ENCODE data around the gene TRIM46.
"Not testable (repeated sequence)": the region's sequence is repeated elsewhere in the genome, so short reads cannot be mapped to it uniquely, and the experiment has no call there.

TRIM46 gene

DNA sequence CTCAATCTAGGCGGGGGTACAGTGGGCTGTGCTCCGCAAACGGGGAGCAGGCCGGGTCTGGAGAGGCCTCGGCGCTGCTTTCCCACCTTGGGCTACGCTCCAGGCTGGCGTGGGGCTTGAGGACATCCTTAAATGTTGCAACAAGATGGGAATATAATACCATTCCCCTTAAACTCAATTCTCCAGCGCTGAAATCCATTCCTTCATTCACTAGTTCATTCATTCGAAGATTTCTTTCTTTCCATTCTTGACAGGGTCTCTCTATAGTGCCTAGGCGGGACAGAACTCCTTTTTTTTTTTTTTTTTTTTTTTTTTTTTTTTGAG, 33.1 kb upstream of the TRIM46 start:
- H3K9me3 ChIP-seq: no peaks in the 10 kb centered on the region
- H3K4me1 ChIP-seq (ENCODE audit: control insufficient read depth in 1 of 2, insufficient read depth in 1 of 2, low read depth in 1 of 2, low read length in 1 of 2): peaks cover 25 to 29% of the 10 kb centered on the region in 2 experiments
- H3K36me3 ChIP-seq: no peaks in the 10 kb centered on the region
- TF ChIP-seq, protein P1, sequence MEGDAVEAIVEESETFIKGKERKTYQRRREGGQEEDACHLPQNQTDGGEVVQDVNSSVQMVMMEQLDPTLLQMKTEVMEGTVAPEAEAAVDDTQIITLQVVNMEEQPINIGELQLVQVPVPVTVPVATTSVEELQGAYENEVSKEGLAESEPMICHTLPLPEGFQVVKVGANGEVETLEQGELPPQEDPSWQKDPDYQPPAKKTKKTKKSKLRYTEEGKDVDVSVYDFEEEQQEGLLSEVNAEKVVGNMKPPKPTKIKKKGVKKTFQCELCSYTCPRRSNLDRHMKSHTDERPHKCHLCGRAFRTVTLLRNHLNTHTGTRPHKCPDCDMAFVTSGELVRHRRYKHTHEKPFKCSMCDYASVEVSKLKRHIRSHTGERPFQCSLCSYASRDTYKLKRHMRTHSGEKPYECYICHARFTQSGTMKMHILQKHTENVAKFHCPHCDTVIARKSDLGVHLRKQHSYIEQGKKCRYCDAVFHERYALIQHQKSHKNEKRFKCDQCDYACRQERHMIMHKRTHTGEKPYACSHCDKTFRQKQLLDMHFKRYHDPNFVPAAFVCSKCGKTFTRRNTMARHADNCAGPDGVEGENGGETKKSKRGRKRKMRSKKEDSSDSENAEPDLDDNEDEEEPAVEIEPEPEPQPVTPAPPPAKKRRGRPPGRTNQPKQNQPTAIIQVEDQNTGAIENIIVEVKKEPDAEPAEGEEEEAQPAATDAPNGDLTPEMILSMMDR (IDR thresholded peaks at IDR 0.05): no peak
- H3K27me3 ChIP-seq: no peaks in the 10 kb centered on the region
- peak overlapping the region; percentile 65 to 87 for H3K4me3 ChIP-seq (ENCODE audit: low read depth in 1 of 2, low read length in 1 of 2)
- peak overlapping the region; percentile 87 for H3K27ac ChIP-seq

DNA sequence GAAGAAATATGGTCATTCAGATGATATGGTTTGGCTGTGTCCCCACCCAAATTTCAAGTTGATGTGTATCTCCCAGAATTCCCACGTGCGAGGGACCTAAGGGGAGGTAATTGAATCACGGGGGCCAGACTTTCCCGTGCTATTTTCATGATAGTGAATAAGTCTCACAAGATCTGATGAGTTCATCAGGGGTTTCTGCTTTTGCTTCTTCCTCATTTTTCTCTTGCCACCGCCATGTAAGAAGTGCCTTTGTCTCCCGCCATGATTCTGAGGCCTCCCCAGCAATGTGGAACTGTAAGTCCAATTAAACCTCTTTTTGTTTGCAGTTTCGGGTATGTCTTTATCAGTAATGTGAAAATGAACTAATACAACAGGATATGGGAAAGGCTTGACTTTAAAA, 31.9 kb upstream of the TRIM46 start:
- TF ChIP-seq, protein P1 (IDR thresholded peaks at IDR 0.05): no peak
- no peaks in the 10 kb centered on the region for H3K27me3 ChIP-seq
- H3K36me3 ChIP-seq: no peaks in the 10 kb centered on the region
- H3K4me1 ChIP-seq (ENCODE audit: control insufficient read depth in 1 of 2, insufficient read depth in 1 of 2, low read depth in 1 of 2, low read length in 1 of 2): peaks cover 22 to 26% of the 10 kb centered on the region in 2 experiments
- no peak overlapping the region for H3K4me3 ChIP-seq (ENCODE audit: low read depth in 1 of 2, low read length in 1 of 2)
- no peak overlapping the region for H3K27ac ChIP-seq
- no peaks in the 10 kb centered on the region for H3K9me3 ChIP-seq

DNA sequence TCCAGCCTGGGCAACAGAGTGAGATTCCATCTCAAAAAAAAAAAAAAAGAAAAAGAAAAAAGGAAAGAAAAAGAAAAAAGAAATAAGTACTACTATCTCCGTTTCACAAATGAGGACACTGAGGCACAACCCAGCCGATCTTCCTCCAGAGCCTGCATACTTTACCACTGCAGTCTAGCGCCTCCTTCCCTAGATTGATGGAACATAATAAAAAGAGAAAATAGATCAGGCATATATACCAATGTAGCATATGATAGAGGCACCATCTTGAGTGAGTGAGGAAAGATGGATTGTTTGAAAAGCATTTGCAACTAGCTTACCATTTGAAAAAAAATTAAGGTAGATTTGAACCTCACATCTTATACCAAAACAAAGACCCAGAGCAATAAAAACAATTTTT, 28.2 kb upstream of the TRIM46 start:
- Histone ChIP-seq H3K4me1 (ENCODE audit: control insufficient read depth in 1 of 2, insufficient read depth in 1 of 2, low read depth in 1 of 2, low read length in 1 of 2) (peaks cover 2% of the 10 kb centered on the region in 2 experiments), H3K9me3 (no peaks in the 10 kb centered on the region), H3K36me3 (no peaks in the 10 kb centered on the region), H3K4me3 (ENCODE audit: low read depth in 1 of 2, low read length in 1 of 2) (no peak overlapping the region), H3K27ac (no peak overlapping the region), H3K27me3 (no peaks in the 10 kb centered on the region)
- TF ChIP-seq, protein P1 (IDR thresholded peaks at IDR 0.05): no peak

DNA sequence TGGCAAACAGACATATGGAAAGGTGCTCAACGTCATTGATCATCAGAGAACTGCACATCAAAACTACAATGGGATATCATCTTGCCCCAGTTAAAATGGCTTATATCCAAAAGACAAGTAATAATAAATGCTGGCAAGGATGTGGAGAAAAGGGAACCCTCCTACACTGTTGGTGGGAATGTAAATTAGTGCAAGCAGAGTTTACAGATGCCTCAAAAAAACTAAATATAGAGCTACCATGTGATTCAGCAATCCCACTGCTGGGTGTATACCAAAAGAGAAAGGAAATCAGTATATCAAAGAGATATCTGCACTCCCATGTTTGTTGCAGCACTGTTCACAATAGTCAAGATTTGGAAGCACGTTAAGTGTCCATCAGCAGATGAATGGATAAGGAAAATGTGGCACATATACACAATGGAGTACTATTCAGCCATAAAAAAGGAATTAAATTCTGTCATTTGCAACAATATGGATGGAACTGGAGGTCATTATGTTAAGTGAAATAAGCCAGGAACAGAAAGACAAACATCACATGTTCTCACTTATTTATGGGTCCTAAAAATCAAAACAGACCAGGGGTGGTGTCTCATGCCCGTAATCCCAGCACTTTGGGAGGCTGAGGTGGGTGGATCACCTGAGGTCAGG, 17.5 kb upstream of the TRIM46 start:
- not testable (repeated sequence) for H3K27ac ChIP-seq; H3K4me1 ChIP-seq (ENCODE audit: control insufficient read depth in 1 of 2, insufficient read depth in 1 of 2, low read depth in 1 of 2, low read length in 1 of 2); H3K4me3 ChIP-seq (ENCODE audit: low read depth in 1 of 2, low read length in 1 of 2); H3K9me3 ChIP-seq; H3K36me3 ChIP-seq; H3K27me3 ChIP-seq

DNA sequence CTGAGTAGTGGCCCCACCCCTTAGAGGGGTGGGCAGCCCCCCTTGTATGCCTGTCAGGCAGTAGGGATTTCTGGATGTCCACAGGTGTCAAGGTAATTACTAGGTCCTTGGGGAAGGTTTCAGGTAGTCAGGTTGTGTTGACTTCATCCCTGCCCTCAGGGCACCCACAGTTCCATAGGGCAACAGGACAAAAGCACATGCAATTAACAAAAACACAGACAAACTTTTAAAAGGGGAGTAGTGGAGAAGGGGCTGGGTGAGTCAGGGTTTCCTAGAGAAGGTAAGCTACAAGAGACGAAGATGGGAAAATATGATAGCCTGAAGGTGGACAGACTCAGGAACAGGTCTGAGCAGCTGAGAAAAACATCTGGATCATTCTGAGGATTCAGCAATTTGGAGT, 14.7 kb upstream of the TRIM46 start:
- H3K4me3 ChIP-seq (ENCODE audit: low read depth in 1 of 2, low read length in 1 of 2): no peak overlapping the region
- H3K36me3 ChIP-seq: no peaks in the 10 kb centered on the region
- H3K9me3 ChIP-seq: no peaks in the 10 kb centered on the region
- H3K4me1 ChIP-seq (ENCODE audit: control insufficient read depth in 1 of 2, insufficient read depth in 1 of 2, low read depth in 1 of 2, low read length in 1 of 2): no peaks in the 10 kb centered on the region
- no peak overlapping the region for H3K27ac ChIP-seq
- no peaks in the 10 kb centered on the region for H3K27me3 ChIP-seq
- TF ChIP-seq, protein P1 (IDR thresholded peaks at IDR 0.05): no peak

DNA sequence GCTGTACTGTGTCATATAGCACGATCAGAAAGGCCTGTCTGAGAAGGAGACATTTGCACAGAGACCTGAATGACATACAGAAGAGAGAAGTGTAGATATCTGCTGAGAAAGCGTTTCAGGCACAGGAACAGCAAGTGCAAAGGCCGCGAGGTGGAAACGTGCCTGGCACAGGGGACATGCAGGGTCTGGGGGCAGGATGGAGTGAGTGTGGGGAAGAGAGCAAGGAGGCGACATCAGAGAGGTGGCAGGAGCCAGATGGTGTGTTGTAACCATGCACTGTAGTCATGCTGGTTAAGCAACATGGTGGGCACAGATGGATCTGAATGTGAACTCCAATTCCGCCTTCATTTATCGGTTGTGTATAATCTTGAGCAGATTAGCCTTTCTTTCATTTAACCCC, 13.5 kb upstream of the TRIM46 start:
- H3K27ac ChIP-seq: no peak overlapping the region

DNA sequence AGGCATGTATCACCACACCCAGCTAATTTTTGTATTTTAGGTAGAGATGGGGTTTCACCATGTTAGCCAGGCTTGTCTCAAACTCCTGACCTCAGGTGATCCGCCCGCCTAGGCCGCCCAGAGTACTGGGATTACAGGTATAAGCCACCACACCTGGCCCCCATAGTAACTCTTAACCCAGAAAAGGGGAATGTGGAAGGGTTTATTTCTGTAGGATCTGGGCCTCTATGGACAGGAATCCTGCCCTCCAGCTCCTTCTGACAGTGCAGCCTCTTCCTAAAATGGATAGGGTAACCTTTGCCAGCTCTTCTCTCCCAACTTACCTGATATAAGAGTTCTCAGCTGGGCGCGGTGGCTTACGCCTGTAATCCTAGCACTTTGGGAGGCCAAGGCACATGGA, 11.0 kb upstream of the TRIM46 start:
- H3K9me3 ChIP-seq; H3K36me3 ChIP-seq; H3K4me3 ChIP-seq (ENCODE audit: low read depth in 1 of 2, low read length in 1 of 2); H3K27ac ChIP-seq: not testable (repeated sequence)
- H3K27me3 ChIP-seq: peaks cover 20% of the 10 kb centered on the region
- peaks cover 9 to 13% of the 10 kb centered on the region in 2 experiments for H3K4me1 ChIP-seq (ENCODE audit: control insufficient read depth in 1 of 2, insufficient read depth in 1 of 2, low read depth in 1 of 2, low read length in 1 of 2)

More for the DNA sequence above, 13.5 kb upstream of the TRIM46 start:
- TF ChIP-seq, protein P1 (IDR thresholded peaks at IDR 0.05): no peak
- Histone ChIP-seq H3K36me3 (no peaks in the 10 kb centered on the region), H3K9me3 (no peaks in the 10 kb centered on the region), H3K4me3 (ENCODE audit: low read depth in 1 of 2, low read length in 1 of 2) (no peak overlapping the region), H3K27me3 (no peaks in the 10 kb centered on the region), H3K4me1 (ENCODE audit: control insufficient read depth in 1 of 2, insufficient read depth in 1 of 2, low read depth in 1 of 2, low read length in 1 of 2) (no peaks in the 10 kb centered on the region)

DNA sequence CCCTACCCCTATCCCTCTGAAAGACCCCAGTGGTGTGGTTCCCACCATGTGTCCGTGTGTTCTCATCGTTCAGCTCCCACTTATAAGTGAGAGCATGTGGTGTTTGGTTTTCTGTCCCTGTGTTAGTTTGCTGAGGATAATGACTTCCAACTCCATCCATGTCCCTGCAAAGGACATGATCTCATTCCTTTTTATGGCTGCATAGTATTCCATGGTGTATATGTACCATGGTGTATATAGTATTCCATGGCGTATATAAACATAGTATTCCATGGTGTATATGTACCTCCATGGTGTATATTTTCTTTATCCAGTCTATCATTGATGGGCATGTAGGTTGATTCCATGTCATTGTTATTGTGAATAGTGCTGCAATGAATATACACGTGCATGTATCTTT, 9.9 kb upstream of the TRIM46 start:
- not testable (repeated sequence) for H3K9me3 ChIP-seq; H3K36me3 ChIP-seq; H3K4me3 ChIP-seq (ENCODE audit: low read depth in 1 of 2, low read length in 1 of 2); H3K27ac ChIP-seq
- Histone ChIP-seq H3K27me3 (peaks cover 21% of the 10 kb centered on the region), H3K4me1 (ENCODE audit: control insufficient read depth in 1 of 2, insufficient read depth in 1 of 2, low read depth in 1 of 2, low read length in 1 of 2) (peaks cover 13 to 18% of the 10 kb centered on the region in 2 experiments)

DNA sequence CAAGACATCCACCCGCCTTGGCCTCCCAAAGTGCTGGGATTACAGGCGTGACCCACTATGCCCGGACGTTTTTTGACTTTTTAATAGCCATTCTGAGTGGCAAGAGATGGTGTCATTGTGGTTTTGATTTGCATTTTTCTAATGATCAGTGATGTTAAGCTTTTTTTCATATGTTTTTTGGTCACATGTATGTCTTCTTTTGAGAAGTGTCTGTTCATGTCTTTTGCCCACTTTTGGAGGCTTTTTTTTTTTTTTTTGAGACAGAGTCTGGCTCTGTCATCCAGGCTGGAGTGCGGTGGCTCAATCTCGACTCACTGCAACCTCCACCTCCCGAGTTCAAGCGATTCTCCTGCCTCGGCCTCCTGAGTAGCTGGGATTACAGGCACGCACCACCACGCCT, 9.0 kb upstream of the TRIM46 start:
- H3K27ac ChIP-seq; H3K4me3 ChIP-seq (ENCODE audit: low read depth in 1 of 2, low read length in 1 of 2); H3K9me3 ChIP-seq: not testable (repeated sequence)
- Histone ChIP-seq H3K36me3 (peaks cover 10% of the 10 kb centered on the region), H3K4me1 (ENCODE audit: control insufficient read depth in 1 of 2, insufficient read depth in 1 of 2, low read depth in 1 of 2, low read length in 1 of 2) (peaks cover 13 to 18% of the 10 kb centered on the region in 2 experiments), H3K27me3 (peaks cover 21% of the 10 kb centered on the region)

All from neutrophil (primary cell).